ENCODE results near the gene PRR18. TPM values are rescaled to one million over a fixed set of nuclear protein-coding genes. Genes with fewer than 3 reads are reported as not detected.
A peak's percentile ranks its signal among the peaks of the same experiment; 100 is the strongest.

PRR18 gene
- total and polyA plus RNA-seq, 2 of the 13 experiments (the other 11 are each of a cell fraction or from before 2014, with no cell fraction given) = 0.04 TPM

- no peak for TF ChIP-seq ZNF24 (IDR thresholded peaks at IDR 0.05)
- TF ChIP-seq NR2C2 (CRISPR knock-in tag; IDR thresholded peaks at IDR 0.05; ENCODE audit: borderline replicate concordance) = peak; percentile 87
- TF ChIP-seq ZBTB34 (CRISPR knock-in tag; IDR thresholded peaks at IDR 0.05) = no peak
- peak; percentile 89; the same call in 1 of the 2 replicates for TF ChIP-seq RFXAP (CRISPR knock-in tag; IDR thresholded peaks at IDR 0.05; ENCODE audit: borderline replicate concordance)
- no peak for TF ChIP-seq ZNF251 (CRISPR knock-in tag; IDR thresholded peaks at IDR 0.05)
- TF ChIP-seq ZNF777 (CRISPR knock-in tag; IDR thresholded peaks at IDR 0.05) = peak; percentile 53; the same call in 1 of the 2 replicates
- TF ChIP-seq TARDBP (CRISPR knock-in tag; IDR thresholded peaks at IDR 0.05) = peak; percentile 76; the same call in 1 of the 2 replicates
- no peak for TF ChIP-seq HCFC1 (IDR thresholded peaks at IDR 0.05; ENCODE audit: low read depth, low read length)
- peak; percentile 92 for TF ChIP-seq ZGPAT (CRISPR knock-in tag; IDR thresholded peaks at IDR 0.05)
- TF ChIP-seq ARNT2 (CRISPR knock-in tag; IDR thresholded peaks at IDR 0.05; ENCODE audit: low read depth) = peak; percentile 91; the same call in 1 of the 2 replicates
- TF ChIP-seq MTA1 (CRISPR knock-in tag; IDR thresholded peaks at IDR 0.05; ENCODE audit: borderline replicate concordance) = peak; percentile 88; the same call in 1 of the 2 replicates
- peak; percentile 64 for TF ChIP-seq ZNF746 (CRISPR knock-in tag; IDR thresholded peaks at IDR 0.05)
- peak; percentile 51; the same call in 1 of the 2 replicates for TF ChIP-seq ATF2 (CRISPR knock-in tag; IDR thresholded peaks at IDR 0.05)
- no peak for TF ChIP-seq ZNF691 (CRISPR knock-in tag; IDR thresholded peaks at IDR 0.05; ENCODE audit: borderline replicate concordance, low read depth)
- peak; percentile 51 for TF ChIP-seq ZNF761 (CRISPR knock-in tag; conservative IDR thresholded peaks at IDR 0.05)
- peak; percentile 28; the same call in 1 of the 2 replicates for TF ChIP-seq ZNF30 (CRISPR knock-in tag; IDR thresholded peaks at IDR 0.05)
- TF ChIP-seq ZNF264 (CRISPR knock-in tag; IDR thresholded peaks at IDR 0.05) = peak; percentile 72; the same call in 1 of the 2 replicates
- TF ChIP-seq ZBTB42 (CRISPR knock-in tag; IDR thresholded peaks at IDR 0.05) = peak; percentile 38; the same call in 1 of the 2 replicates
- TF ChIP-seq HOMEZ (CRISPR knock-in tag; IDR thresholded peaks at IDR 0.05; ENCODE audit: low read depth) = peak; percentile 33; the same call in 1 of the 2 replicates
Measured at GRCh38 chr6:166342349-166343149, 34.4 kb upstream of the PRR18 start, which contains the start of gene SFT2D1 (continued).

All from HepG2 (cell line).